Measurements from ENCODE around the gene IL33. TPM values are rescaled to one million over a fixed set of nuclear protein-coding genes. Genes with fewer than 3 reads are reported as not detected.

Gene IL33
- total and polyA plus RNA-seq, 2 donors from 2014 or later: 3.7 to 22.7 TPM

- H3K27ac ChIP-seq (ENCODE audit: low read depth in 2 of 2, low read length in 2 of 2): no peak overlapping the region
- no peaks in the 10 kb centered on the region for H3K36me3 ChIP-seq (ENCODE audit: control insufficient read depth in 2 of 3, insufficient read depth in 3 of 3, low read length in 3 of 3)
- H3K9ac ChIP-seq (ENCODE audit: low read length in 3 of 3): no peak overlapping the region
- H3K27me3 ChIP-seq (ENCODE audit: control insufficient read depth, insufficient read depth, low read length): no peaks in the 10 kb centered on the region
- no peak for TF ChIP-seq CTCF (IDR thresholded peaks at IDR 0.05; ENCODE audit: borderline replicate concordance, extremely low read depth, insufficient read depth)
- DNase-seq (no peak), FAIRE-seq (no peak)
- peaks cover 0 to 4% (median 0%) of the 10 kb centered on the region in 3 donors for H3K4me1 ChIP-seq (ENCODE audit: control insufficient read depth in 2 of 3, insufficient read depth in 2 of 3, low read depth in 1 of 3, low read length in 3 of 3)
- intact Hi-C loops (cut with DNase I): no loop called here
- no peaks in the 10 kb centered on the region for H3K9me3 ChIP-seq (ENCODE audit: control insufficient read depth in 2 of 3, insufficient read depth in 1 of 3, low read length in 3 of 3)
- H3K4me3 ChIP-seq (ENCODE audit: low read length in 3 of 3): no peak overlapping the region
Observed at GRCh38 chr9:6188906-6189305, 26.7 kb upstream of the IL33 start.

- H3K27ac ChIP-seq (ENCODE audit: low read depth in 2 of 2, low read length in 2 of 2): no peak overlapping the region
- intact Hi-C loops (cut with DNase I): no loop called here
- FAIRE-seq (no peak), DNase-seq (no peak)
- no peak overlapping the region for H3K9ac ChIP-seq (ENCODE audit: low read length in 3 of 3)
- H3K4me3 ChIP-seq (ENCODE audit: low read length in 3 of 3): no peak overlapping the region
- no peaks in the 10 kb centered on the region for H3K9me3 ChIP-seq (ENCODE audit: control insufficient read depth in 2 of 3, insufficient read depth in 1 of 3, low read length in 3 of 3)
- no peaks in the 10 kb centered on the region for H3K27me3 ChIP-seq (ENCODE audit: control insufficient read depth, insufficient read depth, low read length)
- no peaks in the 10 kb centered on the region for H3K4me1 ChIP-seq (ENCODE audit: control insufficient read depth in 2 of 3, insufficient read depth in 2 of 3, low read depth in 1 of 3, low read length in 3 of 3)
- TF ChIP-seq CTCF (IDR thresholded peaks at IDR 0.05; ENCODE audit: borderline replicate concordance, extremely low read depth, insufficient read depth): no peak
- H3K36me3 ChIP-seq (ENCODE audit: control insufficient read depth in 2 of 3, insufficient read depth in 3 of 3, low read length in 3 of 3): no peaks in the 10 kb centered on the region
Observed at GRCh38 chr9:6194934-6195333, 20.7 kb upstream of the IL33 start.

- H3K27ac ChIP-seq (ENCODE audit: low read depth in 2 of 2, low read length in 2 of 2): no peak overlapping the region
- no peak overlapping the region for H3K9ac ChIP-seq (ENCODE audit: low read length in 3 of 3)
- no peak for DNase-seq
- FAIRE-seq: no peak
- H3K9me3 ChIP-seq (ENCODE audit: control insufficient read depth in 2 of 3, insufficient read depth in 1 of 3, low read length in 3 of 3): no peaks in the 10 kb centered on the region
- no peaks in the 10 kb centered on the region for H3K36me3 ChIP-seq (ENCODE audit: control insufficient read depth in 2 of 3, insufficient read depth in 3 of 3, low read length in 3 of 3)
- H3K27me3 ChIP-seq (ENCODE audit: control insufficient read depth, insufficient read depth, low read length): no peaks in the 10 kb centered on the region
- TF ChIP-seq CTCF (IDR thresholded peaks at IDR 0.05; ENCODE audit: borderline replicate concordance, extremely low read depth, insufficient read depth): no peak
- H3K4me3 ChIP-seq (ENCODE audit: low read length in 3 of 3): no peak overlapping the region
- intact Hi-C loops (cut with DNase I): no loop called here
- H3K4me1 ChIP-seq (ENCODE audit: control insufficient read depth in 2 of 3, insufficient read depth in 2 of 3, low read depth in 1 of 3, low read length in 3 of 3): no peaks in the 10 kb centered on the region
Observed at GRCh38 chr9:6195714-6196360, 19.8 kb upstream of the IL33 start.

- no peak overlapping the region for H3K9ac ChIP-seq (ENCODE audit: low read length in 3 of 3)
- no peak overlapping the region for H3K27ac ChIP-seq (ENCODE audit: low read depth in 2 of 2, low read length in 2 of 2)
- FAIRE-seq (no peak), DNase-seq (peak in 1 of 5 donors; percentile 19)
- no peaks in the 10 kb centered on the region for H3K9me3 ChIP-seq (ENCODE audit: control insufficient read depth in 2 of 3, insufficient read depth in 1 of 3, low read length in 3 of 3)
- peak; percentile 34 for TF ChIP-seq CTCF (IDR thresholded peaks at IDR 0.05; ENCODE audit: borderline replicate concordance, extremely low read depth, insufficient read depth)
- no peak overlapping the region for H3K4me3 ChIP-seq (ENCODE audit: low read length in 3 of 3)
- no peaks in the 10 kb centered on the region for H3K27me3 ChIP-seq (ENCODE audit: control insufficient read depth, insufficient read depth, low read length)
- intact Hi-C loops (cut with DNase I): no loop called here
- no peaks in the 10 kb centered on the region for H3K4me1 ChIP-seq (ENCODE audit: control insufficient read depth in 2 of 3, insufficient read depth in 2 of 3, low read depth in 1 of 3, low read length in 3 of 3)
- no peaks in the 10 kb centered on the region for H3K36me3 ChIP-seq (ENCODE audit: control insufficient read depth in 2 of 3, insufficient read depth in 3 of 3, low read length in 3 of 3)
Observed at GRCh38 chr9:6197330-6197729, 18.3 kb upstream of the IL33 start.
